Heart right ventricle (tissue), 16 donors: ENCODE data around the gene CKS1B. TPM values are rescaled to one million over a fixed set of nuclear protein-coding genes. Genes with fewer than 3 reads are reported as not detected.
A peak's percentile ranks its signal among the peaks of the same experiment; 100 is the strongest.

Experiments used
- ATAC-seq, 8 donors: fragments of 200-7000 bp; cut with Tn5 transposase; one replicate each; pipeline ENCODE4 v1.9.1; 2020; ENCODE audit warnings: mild to moderate bottlenecking in 8 of 8, moderate library complexity in 8 of 8, moderate number of reproducible peaks in 1 of 8
- DNase-seq, 2 donors: peaks; one replicate each; pipeline ENCODE4 v3.0.0-alpha.2; 2020
- H3K27ac ChIP-seq, 10 donors: fragments of 200-600 bp; sonication (generic) in 2 of 10; one replicate each; pipeline versions ENCODE4 v1.5.0 to v1.8.0; 2020 to 2022; ENCODE audit warnings: mild to moderate bottlenecking in 3 of 10
- H3K27me3 ChIP-seq, 7 donors: fragments of 200-600 bp; one replicate each; pipeline ENCODE4 v1.8.0; 2021 to 2022; ENCODE audit warnings: mild to moderate bottlenecking in 2 of 7
- H3K36me3 ChIP-seq, 9 donors: fragments of 200-600 bp; sonication (generic) in 1 of 9; one replicate each; pipeline versions ENCODE4 v1.5.0 to v1.8.0; 2020 to 2022; ENCODE audit warnings: mild to moderate bottlenecking in 2 of 9
- H3K4me1 ChIP-seq, 9 donors: fragments of 200-600 bp; sonication (generic) in 1 of 9; one replicate each; pipeline versions ENCODE4 v1.5.0 to v1.8.0; 2020 to 2022; ENCODE audit warnings: mild to moderate bottlenecking in 4 of 9
- H3K4me3 ChIP-seq, 10 donors: fragments of 200-600 bp; sonication (generic) in 2 of 10; one replicate each; pipeline versions ENCODE4 v1.5.0 to v1.8.0; 2020 to 2022; ENCODE audit warnings: mild to moderate bottlenecking in 7 of 10, moderate library complexity in 2 of 10
- H3K9me3 ChIP-seq, 11 donors: fragments of 200-600 bp in 10 of 11; sonication (generic) in 2 of 11; one replicate each; pipeline versions ENCODE4 v1.5.0 to v1.8.0; 2013 to 2022; ENCODE audit warnings: mild to moderate bottlenecking in 2 of 11, control low read depth in 1 of 11, moderate library complexity in 1 of 11
- CTCF ChIP-seq, 9 donors: fragments of 200-600 bp; sonication (generic) in 2 of 9; IDR thresholded peaks; one replicate each; pipeline versions ENCODE4 v1.5.0 to v1.8.0; 2021 to 2022; ENCODE audit warnings: antibody characterized with exemption in 9 of 9, mild to moderate bottlenecking in 5 of 9, moderate library complexity in 1 of 9
- WGBS, 2 donors: extraction: QIAGEN DNeasy Blood & Tissue Kit; methylation state at CpG; one replicate each; pipeline ENCODE4 v1.1.7; 2013; ENCODE audit warnings: inconsistent platforms in 1 of 2; 5-methylcytosine and 5-hydroxymethylcytosine counted together
- intact Hi-C, 10 donors: fragments of 100-400 bp; cut with DNase I; formaldehyde crosslinking; loops; one replicate each; pipeline versions ENCODE4 v1.11.1 to v1.14.2; 2022
- polyA plus RNA-seq, 2 donors: library from polyadenylated mRNA; stranded (reverse); fragments of 200-250 nt; gene quantifications; one replicate each; pipeline ENCODE4 v1.2.3, GENCODE V29; 2013
- total RNA-seq, 10 donors: library from RNA; stranded (reverse); fragmentation: NEBNext Ultra II Directional in 3 of 10; extraction: Animal tissue kit (Norgen Biotek cat#: 25700) in 3 of 10; gene quantifications; one replicate each; pipeline versions ENCODE4 v1.2.1 to v1.2.4, GENCODE V29; 2021 to 2023
- donor health status: Arrhythmogenic right ventricular cardiomyopathy.
- donor health status: ischemic (EF 13 %, LVEDD 7.1; RV severe dilation, severe dysfunction).
- donor health status: healthy with polysubstance abuse.
- donor health status: DM: no; HTN: yes; CAD: no.
- donor health status: DM: no; HTN: no; CAD: no.
- donor health status: ischemic (EF 25% LVEDD 6.9; RV normal size, moderate dysfunction).
- donor health status: ischemic (EF 25% LVEDD 5.7; RV mildly dilated, moderate dysfunction).
- donor health status: healthy.
- donor health status: DM: yes; HTN: yes; CAD: no.
- donor health status: Ischemic cardiomyopathy.
- donor health status: ischemic (EF 35%, LVEDD 5.7; RV mildly dilated, moderate dysfunction).
- donor health status: nonischemic (EF 11% LVEDD 7.7; RV severe dilation, severe dysfunction).
- donor health status: DM: yes; HTN: yes; CAD: no.
- donor health status: PGD.
- donor health status: ischemic (EF 29% LVEDD 5.4; RV normal size, mild dysfunction).
- donor health status: nonischemic (EF 23%, LVEDD 6.1; RV moderate dilation, normal function).

The CKS1B gene
- total and polyA plus RNA-seq, 12 donors: 4.6 to 36.7 (median 17.5) TPM

GRCh38 chr1:155006601-155007101 is 32.2 kb downstream of the CKS1B start:
- ATAC-seq (no peak), DNase-seq (no peak)
- H3K4me1 ChIP-seq: peaks cover 26 to 79% (median 66%) of the 10 kb centered on the region in 9 donors
- H3K9me3 ChIP-seq: no peaks in the 10 kb centered on the region
- H3K27me3 ChIP-seq: no peaks in the 10 kb centered on the region
- H3K36me3 ChIP-seq: no peaks in the 10 kb centered on the region
- WGBS, 2 donors: 39 to 45% methylated on average over 2 of the region's 2 CpGs
- intact Hi-C loops: loop anchor here in 1 of 10 donors (10.0 kb wide), 1 partner anchor 58 kb away; the partner anchor contains the start of gene EFNA4
- peak overlapping the region in 1 of 10 donors; percentile 14 for H3K4me3 ChIP-seq
- peak overlapping the region in 9 of 10 donors; percentile 63 to 98 (median 96) for H3K27ac ChIP-seq
- no peak for TF ChIP-seq CTCF (IDR thresholded peaks at IDR 0.05)

DNA sequence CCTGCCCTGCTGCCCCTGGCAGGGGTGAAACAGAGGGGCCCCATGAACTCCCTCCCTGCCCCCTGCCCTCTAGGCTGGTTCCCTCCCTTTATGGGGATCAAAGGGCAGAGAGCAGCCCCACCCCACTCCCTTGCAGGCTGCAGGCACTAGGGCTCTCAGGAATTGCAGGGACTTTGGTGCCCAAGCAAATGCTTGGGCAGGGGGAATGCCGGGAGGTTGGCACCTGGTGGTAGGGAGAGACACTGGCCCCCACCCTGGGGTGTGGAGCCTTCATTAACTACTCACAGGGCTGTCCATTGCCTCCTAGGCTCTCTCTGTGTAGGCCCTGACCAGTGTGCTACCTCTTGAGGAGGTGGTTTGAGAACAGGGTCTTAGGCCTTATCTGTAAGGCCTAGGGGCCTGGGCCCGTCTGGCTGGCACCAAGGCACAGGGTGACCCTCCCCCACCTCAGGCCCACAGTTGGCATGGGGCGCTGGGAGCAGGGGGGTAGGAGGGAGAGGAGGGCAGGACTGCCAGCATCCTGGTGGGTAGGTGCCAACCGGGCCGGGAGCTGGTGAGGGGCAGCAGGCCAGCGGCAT is 32.9 kb downstream of the CKS1B start:
- peaks cover 26 to 86% (median 73%) of the 10 kb centered on the region in 9 donors for H3K4me1 ChIP-seq
- H3K4me3 ChIP-seq: peak overlapping the region in 3 of 10 donors; percentile 25 to 54 (median 28)

GRCh38 chr1:155008015-155008941 is 33.8 kb downstream of the CKS1B start:
- intact Hi-C loops: loop anchor here in 1 of 10 donors (10.0 kb wide), 1 partner anchor 57 kb away; the partner anchor contains the start of gene EFNA4
- H3K4me1 ChIP-seq: peaks cover 26 to 95% (median 81%) of the 10 kb centered on the region in 9 donors

More for the DNA sequence above, 32.9 kb downstream of the CKS1B start:
- 44 to 51% methylated on average over 6 of the region's 6 CpGs for WGBS, 2 donors
- Histone ChIP-seq H3K27me3 (no peaks in the 10 kb centered on the region), H3K27ac (peak overlapping the region; percentile 19 to 98 (median 95)), H3K9me3 (no peaks in the 10 kb centered on the region), H3K36me3 (no peaks in the 10 kb centered on the region)
- DNase-seq: peak; percentile 69 to 75
- no peak for TF ChIP-seq CTCF (IDR thresholded peaks at IDR 0.05)
- intact Hi-C loops: loop anchor here in 1 of 10 donors (10.0 kb wide), 1 partner anchor 57 kb away; the partner anchor contains the start of gene EFNA4
- ATAC-seq: peak; percentile 14 to 53 (median 34)

More at GRCh38 chr1:155008015-155008941, 33.8 kb downstream of the CKS1B start:
- Histone ChIP-seq H3K27me3 (no peaks in the 10 kb centered on the region), H3K9me3 (no peaks in the 10 kb centered on the region), H3K4me3 (peak overlapping the region in 7 of 10 donors; percentile 1 to 54 (median 25)), H3K27ac (peak overlapping the region; percentile 19 to 98 (median 95)), H3K36me3 (peaks cover 0 to 4% (median 0%) of the 10 kb centered on the region in 9 donors)
- DNase-seq (no peak), ATAC-seq (peak in 1 of 8 donors; percentile 2)
- no peak for TF ChIP-seq CTCF (IDR thresholded peaks at IDR 0.05)
- 62 to 72% methylated on average over 16 of the region's 16 CpGs for WGBS, 2 donors
